K562 (cell line): ENCODE measurements around the gene ODF2. TPM values are rescaled to one million over a fixed set of nuclear protein-coding genes. Genes with fewer than 3 reads are reported as not detected.

Source experiments
- ATAC-seq: fragments of 200-7000 bp; cut with Tn5 transposase; 3 replicates; pipeline ENCODE4 v1.9.1; 2020; ENCODE audit warnings: moderate library complexity
- BruUV-seq: library from RNA; stranded (reverse); fragments of 400-500 nt; replicated peaks from 2 replicates; lab custom pipeline; 2021; lab: Mats Ljungman, UMichigan
- CTCF ChIA-PET: fragments of 300-600 bp; formaldehyde crosslinking; extraction: SDS; loops from one replicate; lab custom pipeline; 2021; ENCODE audit warnings: low intra/inter-chr PET ratio; lab: Yijun Ruan, JAX
- POLR2A ChIA-PET: fragments of 300-600, 350-650 bp; sonication (Branson Sonifier 250); formaldehyde crosslinking; extraction: SDS; loops from one replicate; lab custom pipeline; 2021; ENCODE audit warnings: antibody characterized with exemption, inconsistent platforms; lab: Yijun Ruan, JAX
- DNase-seq, 4 experiments: peaks; one replicate each; pipeline versions ENCODE4 v3.0.0 to v3.0.0-alpha.2; 2011 to 2018; ENCODE audit warnings: low spot score in 3 of 4, mixed read lengths in 3 of 4; ENCODE audit errors: extremely low read depth in 1 of 4
- FAIRE-seq: peaks from 2 replicates; lab custom pipeline; 2011; peaks lifted over from hg19 to GRCh38; lab: Jason Lieb, UNC
- H2AFZ ChIP-seq: 2 replicates; pipeline ENCODE4 v1.6.0; 2011; ENCODE audit warnings: low read depth, low read length, control low read depth, inconsistent platforms
- H3K27ac ChIP-seq: fragments of 200-600 bp; 3 replicates; pipeline ENCODE4 v1.8.0; 2011; ENCODE audit warnings: low read depth, mild to moderate bottlenecking, control low read depth, inconsistent platforms, low read length, moderate library complexity, mixed read lengths; ENCODE audit errors: extremely low read depth
- H3K27me3 ChIP-seq, 2 experiments: fragments of 300-600 bp in 1 of 2; 2 replicates in 1 of 2; 3 replicates in 1 of 2; pipeline versions ENCODE4 v1.6.0 to v1.8.0; 2011; ENCODE audit warnings: inconsistent platforms in 2 of 2, low read length in 2 of 2, mild to moderate bottlenecking in 1 of 2, mixed read lengths in 1 of 2, moderate library complexity in 1 of 2; ENCODE audit not compliant: control insufficient read depth in 2 of 2, insufficient read depth in 2 of 2
- H3K36me3 ChIP-seq: fragments of 300-600 bp; 3 replicates; pipeline ENCODE4 v1.8.0; 2011; ENCODE audit warnings: mild to moderate bottlenecking, low read length, inconsistent platforms; ENCODE audit not compliant: control insufficient read depth, insufficient read depth
- H3K4me1 ChIP-seq, 2 experiments: fragments of 200-600 bp in 1 of 2; replicated peaks in 1 of 2; 2 replicates in 1 of 2; 3 replicates in 1 of 2; pipeline versions ENCODE4 v1.5.1 to v1.8.0; 2011; ENCODE audit warnings: inconsistent platforms in 2 of 2, low read length in 2 of 2, mild to moderate bottlenecking in 1 of 2, mixed read lengths in 1 of 2, moderate library complexity in 1 of 2; ENCODE audit not compliant: control insufficient read depth in 2 of 2, insufficient read depth in 2 of 2
- H3K4me2 ChIP-seq: 2 replicates; pipeline ENCODE4 v1.6.1; 2011; ENCODE audit warnings: low read length, control low read depth, inconsistent platforms, mixed read lengths; ENCODE audit not compliant: insufficient read depth
- H3K4me3 ChIP-seq: fragments of 200-600 bp; sonication (generic), shearing (Covaris generic); 2 replicates; pipeline ENCODE4 v1.5.1; 2016; ENCODE audit warnings: control low read depth, inconsistent platforms
- H3K79me2 ChIP-seq: fragments of 200-600 bp; 3 replicates; pipeline ENCODE4 v1.8.0; 2011; ENCODE audit warnings: low read length, inconsistent platforms; ENCODE audit not compliant: control insufficient read depth, insufficient read depth
- H3K9ac ChIP-seq, 2 experiments: 2 replicates each; pipeline versions ENCODE4 v1.6.0 to v1.6.1; 2011; ENCODE audit warnings: low read depth in 2 of 2, low read length in 2 of 2, control low read depth in 1 of 2, inconsistent platforms in 1 of 2, mild to moderate bottlenecking in 1 of 2, mixed read lengths in 1 of 2; ENCODE audit not compliant: insufficient read depth in 1 of 2
- H3K9me1 ChIP-seq: one replicate; pipeline ENCODE4 v1.6.0; 2011; ENCODE audit warnings: inconsistent platforms, mild to moderate bottlenecking, low read length, moderate library complexity; ENCODE audit not compliant: control insufficient read depth, insufficient read depth
- H3K9me3 ChIP-seq: replicated peaks from 2 replicates; pipeline ENCODE4 v1.5.1; 2011; ENCODE audit warnings: low read depth, low read length, inconsistent platforms; ENCODE audit not compliant: control insufficient read depth, insufficient read depth
- H4K20me1 ChIP-seq: replicated peaks from 2 replicates; pipeline ENCODE4 v1.6.1; 2011; ENCODE audit warnings: low read length, inconsistent platforms, mixed read lengths; ENCODE audit not compliant: control insufficient read depth, insufficient read depth
- ATF1 ChIP-seq, 2 experiments: fragments of 450-650 bp in 1 of 2; IDR thresholded peaks; 2 replicates each; pipeline ENCODE4 v1.6.1; 2016; ENCODE audit warnings: missing compliant biosample characterization in 1 of 2, missing genetic modification characterization in 1 of 2
- FUS ChIP-seq: fragments of 200-400 bp; formaldehyde crosslinking; optimal IDR thresholded peaks from 2 replicates; pipeline ENCODE3; 2017; ENCODE audit warnings: low read depth, low read length
- MAZ ChIP-seq, 2 experiments: fragments of 450-650 bp in 1 of 2; sonication (generic) in 1 of 2; formaldehyde crosslinking; IDR thresholded peaks in 1 of 2; conservative IDR thresholded peaks in 1 of 2; 2 replicates each; pipeline versions ENCODE4 v1.4.0 to v1.5.0; 2020; ENCODE audit warnings: mild to moderate bottlenecking in 1 of 2, missing genetic modification reagents in 1 of 2
- NFIC ChIP-seq: fragments of 450-650 bp; IDR thresholded peaks from 2 replicates; pipeline ENCODE4 v1.6.1; 2017; ENCODE audit warnings: mild to moderate bottlenecking, inconsistent platforms
- NR3C1 ChIP-seq: sonication (generic); formaldehyde crosslinking; IDR thresholded peaks from 2 replicates; pipeline ENCODE4 v1.8.1; 2022; ENCODE audit warnings: missing genetic modification reagents
- PRMT5 ChIP-seq: sonication (generic); formaldehyde crosslinking; IDR thresholded peaks from 2 replicates; pipeline ENCODE4 v1.5.0; 2020; ENCODE audit warnings: missing genetic modification reagents
- PYGO2 ChIP-seq: fragments of 450-650 bp; IDR thresholded peaks from 2 replicates; pipeline ENCODE4 v1.6.1; 2016; ENCODE audit warnings: mild to moderate bottlenecking, missing genetic modification characterization, moderate library complexity, missing compliant biosample characterization
- TRIM28 ChIP-seq: fragments of 450-650 bp; IDR thresholded peaks from 2 replicates; pipeline ENCODE4 v1.6.1; 2017
- ZNF583 ChIP-seq: fragments of 250-450 bp; sonication (Bioruptor Pico); IDR thresholded peaks from 2 replicates; pipeline ENCODE4 v1.4.0; 2020
- ZZZ3 ChIP-seq: fragments of 450-650 bp; IDR thresholded peaks from 2 replicates; pipeline ENCODE4 v1.6.1; 2016; ENCODE audit warnings: antibody characterized with exemption, mild to moderate bottlenecking, moderate library complexity
- WGBS: fragments of 100-300 bp; shearing (Covaris generic); methylation state at CpG from one replicate; pipeline ENCODE4 v1.1.6; 2016; ENCODE audit warnings: low coverage, mixed read lengths; ENCODE audit not compliant: insufficient coverage; ENCODE audit errors: missing lambda C conversion rate; 5-methylcytosine and 5-hydroxymethylcytosine counted together
- in situ Hi-C: fragments of 300-500 bp; cut with MboI; formaldehyde crosslinking; loops from 4 replicates; pipeline ENCODE4 v1.15.0; 2018; ENCODE audit warnings: inconsistent platforms, mixed read lengths
- intact Hi-C: fragments of 100-400 bp; cut with micrococcal nuclease; formaldehyde crosslinking; loops from 2 replicates; pipeline ENCODE4 v1.14.2; 2022
- polyA plus RNA-seq, 8 experiments: library from polyadenylated mRNA; depleted of rRNA in 4 of 8; stranded (reverse) in 5 of 8; unstranded in 3 of 8; fragments of >200 nt; fragmentation: Nextera tagmentation in 2 of 8; fragmentation: Illumina TruSeq in 1 of 8; extraction: Ambion mirVana in 2 of 8; extraction: Trizol in 1 of 8; gene quantifications; 2 replicates each; pipeline versions ENCODE4 v1.2.1 to v1.2.3, GENCODE V29; 2011 to 2014; ENCODE audit warnings: inconsistent platforms in 1 of 8, missing spikeins in 1 of 8
- total RNA-seq, 7 experiments: library from RNA; depleted of rRNA in 6 of 7; stranded (reverse); fragments of >200 nt in 6 of 7; fragmentation: Illumina TruSeq in 2 of 7; extraction: Trizol in 2 of 7; gene quantifications; 2 replicates each; pipeline versions ENCODE4 v1.2.1 to v1.2.3, GENCODE V29; 2011 to 2021; ENCODE audit warnings: low replicate concordance in 1 of 7
- TF ChIP-seq, protein P1 (sequence below): fragments of 250-450 bp; sonication (Bioruptor Pico); IDR thresholded peaks from 2 replicates; pipeline ENCODE4 v1.8.0; 2022; ENCODE audit warnings: inconsistent platforms, mild to moderate bottlenecking, moderate library complexity, borderline replicate concordance
- TF ChIP-seq, protein P2 (sequence below): fragments of 250-450 bp; sonication (Bioruptor Pico); IDR thresholded peaks from 2 replicates; pipeline ENCODE4 v1.5.0; 2020; ENCODE audit warnings: mild to moderate bottlenecking
- TF ChIP-seq, protein P3 (sequence below), 2 experiments: fragments of 450-650 bp in 1 of 2; sonication (generic) in 1 of 2; formaldehyde crosslinking; conservative IDR thresholded peaks; 2 replicates each; pipeline versions ENCODE4 v1.4.0 to v1.8.1; 2020 to 2022; ENCODE audit warnings: mild to moderate bottlenecking in 1 of 2, missing genetic modification reagents in 1 of 2

The ODF2 gene
- total and polyA plus RNA-seq, 9 of the 15 experiments (the other 6 are each of a cell fraction or from before 2014, with no cell fraction given) = 16.5 to 83.2 (median 69.7) TPM

DNA sequence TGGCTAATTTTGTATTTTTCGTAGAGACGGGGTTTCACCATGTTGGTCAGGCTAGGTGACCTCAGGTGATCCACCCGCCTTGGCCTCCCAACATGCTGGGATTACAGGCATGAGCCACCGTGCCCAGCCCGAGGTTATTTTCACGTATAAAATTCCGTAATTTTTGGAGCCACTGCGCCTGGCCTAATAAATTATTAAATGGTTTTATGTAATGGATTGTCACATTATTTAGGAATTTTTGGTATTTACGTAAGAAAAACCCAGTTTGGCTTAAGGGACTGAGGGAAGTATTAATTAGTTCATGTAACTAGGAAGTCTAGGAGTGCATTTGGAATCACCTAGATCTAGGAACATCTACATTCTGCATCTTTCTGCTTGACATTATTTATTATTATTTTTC is 57.0 kb downstream of the ODF2 start:
- in situ Hi-C loops = no loop called here
- Histone ChIP-seq H4K20me1 (no peaks in the 10 kb centered on the region), H3K9me3 (no peaks in the 10 kb centered on the region), H3K4me1 (no peaks in the 10 kb centered on the region; a peak in 2 of 5 replicates), H3K9me1 (no peaks in the 10 kb centered on the region), H3K9ac (no peak overlapping the region), H3K4me2 (no peak overlapping the region), H3K79me2 (peaks cover 4% of the 10 kb centered on the region; the same call in 2 of the 3 replicates), H2AFZ (no peak overlapping the region), H3K36me3 (peaks cover 59% of the 10 kb centered on the region), H3K27me3 (no peaks in the 10 kb centered on the region), H3K4me3 (no peak overlapping the region), H3K27ac (no peak overlapping the region)
- ChIA-PET POLR2A (interaction anchor here (0.6 to 1.0 kb wide), 2 partner anchors 8 to 25 kb away, joined by 3 to 5 read pairs; partner anchors contain the start of gene GLE1), CTCF (no interaction called here)
- no peak for DNase-seq
- BruUV-seq = no TSS peak
- FAIRE-seq = no peak
- no peak for ATAC-seq
- 98% methylated on average over 9 of the region's 9 CpGs for WGBS
- intact Hi-C loops = no loop called here
- TF ChIP-seq ATF1 (CRISPR knock-in tag; IDR thresholded peaks at IDR 0.05) (no peak), ATF1 (tag; IDR thresholded peaks at IDR 0.05) (no peak)
- TF ChIP-seq, protein P1, sequence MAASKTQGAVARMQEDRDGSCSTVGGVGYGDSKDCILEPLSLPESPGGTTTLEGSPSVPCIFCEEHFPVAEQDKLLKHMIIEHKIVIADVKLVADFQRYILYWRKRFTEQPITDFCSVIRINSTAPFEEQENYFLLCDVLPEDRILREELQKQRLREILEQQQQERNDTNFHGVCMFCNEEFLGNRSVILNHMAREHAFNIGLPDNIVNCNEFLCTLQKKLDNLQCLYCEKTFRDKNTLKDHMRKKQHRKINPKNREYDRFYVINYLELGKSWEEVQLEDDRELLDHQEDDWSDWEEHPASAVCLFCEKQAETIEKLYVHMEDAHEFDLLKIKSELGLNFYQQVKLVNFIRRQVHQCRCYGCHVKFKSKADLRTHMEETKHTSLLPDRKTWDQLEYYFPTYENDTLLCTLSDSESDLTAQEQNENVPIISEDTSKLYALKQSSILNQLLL = peak; percentile 81; the same call in 1 of the 2 replicates

DNA sequence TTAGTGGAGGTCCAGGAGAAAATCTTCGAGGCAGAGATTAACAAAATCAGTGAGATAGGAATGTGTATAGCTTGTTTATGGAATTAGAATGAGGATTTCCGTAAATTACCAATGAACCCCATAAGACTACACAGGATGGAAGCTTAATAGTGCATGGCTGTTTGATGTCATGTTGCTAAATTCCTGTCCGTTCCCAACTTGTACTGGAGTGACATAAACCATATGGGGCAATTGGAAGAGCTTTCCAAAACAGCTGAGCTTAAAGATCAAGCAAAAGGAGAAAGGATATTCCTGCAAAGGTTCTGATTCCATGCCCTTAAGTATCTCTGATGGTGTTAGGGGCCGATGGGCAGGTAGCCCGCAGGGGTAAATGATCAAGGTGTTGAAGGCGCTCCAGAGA is 66.2 kb downstream of the ODF2 start:
- FAIRE-seq = no peak
- TSS peak; percentile 25 for BruUV-seq
- CTCF ChIA-PET = no interaction called here
- no peak for TF ChIP-seq ZZZ3
- TF ChIP-seq NFIC = no peak
- no peak for TF ChIP-seq PRMT5 (CRISPR knock-in tag)
- no peak for TF ChIP-seq FUS
- no peak for TF ChIP-seq PYGO2 (tag)
- no peak for TF ChIP-seq MAZ (CRISPR knock-in tag; conservative IDR thresholded peaks at IDR 0.05 in 1 of 2, IDR thresholded peaks at IDR 0.05 in 1 of 2)
- TF ChIP-seq, protein P2, sequence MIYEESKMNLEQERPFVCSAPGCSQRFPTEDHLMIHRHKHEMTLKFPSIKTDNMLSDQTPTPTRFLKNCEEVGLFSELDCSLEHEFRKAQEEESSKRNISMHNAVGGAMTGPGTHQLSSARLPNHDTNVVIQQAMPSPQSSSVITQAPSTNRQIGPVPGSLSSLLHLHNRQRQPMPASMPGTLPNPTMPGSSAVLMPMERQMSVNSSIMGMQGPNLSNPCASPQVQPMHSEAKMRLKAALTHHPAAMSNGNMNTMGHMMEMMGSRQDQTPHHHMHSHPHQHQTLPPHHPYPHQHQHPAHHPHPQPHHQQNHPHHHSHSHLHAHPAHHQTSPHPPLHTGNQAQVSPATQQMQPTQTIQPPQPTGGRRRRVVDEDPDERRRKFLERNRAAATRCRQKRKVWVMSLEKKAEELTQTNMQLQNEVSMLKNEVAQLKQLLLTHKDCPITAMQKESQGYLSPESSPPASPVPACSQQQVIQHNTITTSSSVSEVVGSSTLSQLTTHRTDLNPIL (CRISPR knock-in tag) = no peak
- no peak for TF ChIP-seq TRIM28
- TF ChIP-seq ZNF583 (CRISPR knock-in tag) = no peak
- no peak for TF ChIP-seq NR3C1 (CRISPR knock-in tag)
- TF ChIP-seq, protein P3, sequence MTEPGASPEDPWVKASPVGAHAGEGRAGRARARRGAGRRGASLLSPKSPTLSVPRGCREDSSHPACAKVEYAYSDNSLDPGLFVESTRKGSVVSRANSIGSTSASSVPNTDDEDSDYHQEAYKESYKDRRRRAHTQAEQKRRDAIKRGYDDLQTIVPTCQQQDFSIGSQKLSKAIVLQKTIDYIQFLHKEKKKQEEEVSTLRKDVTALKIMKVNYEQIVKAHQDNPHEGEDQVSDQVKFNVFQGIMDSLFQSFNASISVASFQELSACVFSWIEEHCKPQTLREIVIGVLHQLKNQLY (CRISPR knock-in tag; conservative IDR thresholded peaks at IDR 0.05) = no peak

More for the DNA sequence above, 66.2 kb downstream of the ODF2 start:
- H3K79me2 ChIP-seq = no peaks in the 10 kb centered on the region
- intact Hi-C loops = no loop called here
- no peak for ATAC-seq
- H3K9me1 ChIP-seq = no peaks in the 10 kb centered on the region
- H3K36me3 ChIP-seq = peaks cover 59% of the 10 kb centered on the region
- H3K27me3 ChIP-seq = no peaks in the 10 kb centered on the region
- in situ Hi-C loops = no loop called here
- H2AFZ ChIP-seq = no peak overlapping the region
- DNase-seq = no peak
- no peak overlapping the region for H3K4me3 ChIP-seq
- H3K9ac ChIP-seq = no peak overlapping the region
- no peaks in the 10 kb centered on the region for H4K20me1 ChIP-seq
- H3K4me1 ChIP-seq = peaks cover 0 to 4% of the 10 kb centered on the region in 2 experiments; a peak in 2 of 5 replicates
- POLR2A ChIA-PET = interaction anchor here (0.6 to 0.7 kb wide), 2 partner anchors 17 to 693 kb away, joined by 3 read pairs; no protein-coding TSS in a partner anchor
- 94% methylated on average over 6 of the region's 6 CpGs for WGBS
- H3K27ac ChIP-seq = no peak overlapping the region
- H3K4me2 ChIP-seq = no peak overlapping the region
- H3K9me3 ChIP-seq = no peaks in the 10 kb centered on the region
